Activated effector memory CD4-positive, alpha-beta T cell treated with Interleukin-2 at 50 U/mL for 16 hours (primary cell): ENCODE data around the gene BBS2.

Experiments
- DNase-seq: peaks from one replicate; pipeline ENCODE4 v3.0.0-alpha.2; 2020

Gene BBS2

DNA sequence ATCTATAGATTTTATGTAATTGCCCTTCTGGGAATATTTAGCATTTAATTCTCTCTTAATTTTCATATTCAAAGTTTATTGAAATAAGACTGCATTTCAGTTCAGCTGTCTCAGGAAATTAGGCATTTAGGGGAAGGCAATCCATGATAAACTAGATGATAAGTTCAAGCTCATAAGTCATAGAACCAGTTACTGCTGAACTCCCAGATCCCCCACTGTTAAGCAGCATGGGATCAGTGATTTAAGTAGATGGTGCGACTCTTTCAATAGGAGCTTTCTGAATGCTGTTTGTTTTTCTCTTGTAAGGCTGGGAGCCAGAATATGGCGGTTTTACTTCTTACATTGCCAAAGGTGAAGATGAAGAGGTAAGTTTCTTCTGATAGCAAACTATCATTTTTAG, 44.6 kb downstream of the BBS2 start:
- no peak for DNase-seq

DNA sequence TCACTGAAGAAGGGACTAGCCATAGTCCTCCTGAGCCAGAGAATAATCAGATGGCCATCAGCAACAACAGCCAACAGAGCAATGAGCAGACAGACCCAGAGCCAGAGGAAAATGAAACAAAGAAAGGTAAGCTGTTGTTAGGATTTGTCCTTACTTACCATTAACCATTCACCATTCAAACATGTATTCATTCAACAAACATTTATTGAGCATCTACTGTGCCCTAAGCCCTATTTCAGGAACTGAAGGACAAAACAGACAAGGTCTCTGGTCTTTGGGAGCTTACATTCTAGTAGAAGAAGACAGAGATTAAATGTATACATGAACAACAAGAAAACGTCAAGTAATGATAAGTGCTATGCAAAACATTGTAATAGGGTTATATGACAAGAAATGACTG, 49.2 kb downstream of the BBS2 start:
- no peak for DNase-seq

DNA sequence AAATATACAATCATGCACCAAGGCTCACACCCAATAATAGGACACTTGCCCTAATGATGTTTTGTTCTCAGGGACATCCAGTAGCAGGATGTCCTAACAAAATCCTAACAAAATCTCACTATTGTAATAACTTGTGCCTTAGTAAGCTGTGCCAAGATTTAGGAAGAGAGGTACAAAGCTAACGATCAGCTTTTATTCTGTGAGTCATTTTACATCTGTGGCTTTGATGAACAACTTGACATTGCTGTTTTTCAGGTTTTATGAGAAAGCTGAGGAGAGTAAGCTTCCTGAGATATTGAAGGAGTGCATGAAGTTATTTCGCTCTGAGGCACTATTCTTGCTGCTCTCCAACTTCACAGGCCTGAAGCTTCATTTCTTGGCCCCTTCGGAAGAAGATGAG, 49.6 kb downstream of the BBS2 start:
- no peak for DNase-seq

DNA sequence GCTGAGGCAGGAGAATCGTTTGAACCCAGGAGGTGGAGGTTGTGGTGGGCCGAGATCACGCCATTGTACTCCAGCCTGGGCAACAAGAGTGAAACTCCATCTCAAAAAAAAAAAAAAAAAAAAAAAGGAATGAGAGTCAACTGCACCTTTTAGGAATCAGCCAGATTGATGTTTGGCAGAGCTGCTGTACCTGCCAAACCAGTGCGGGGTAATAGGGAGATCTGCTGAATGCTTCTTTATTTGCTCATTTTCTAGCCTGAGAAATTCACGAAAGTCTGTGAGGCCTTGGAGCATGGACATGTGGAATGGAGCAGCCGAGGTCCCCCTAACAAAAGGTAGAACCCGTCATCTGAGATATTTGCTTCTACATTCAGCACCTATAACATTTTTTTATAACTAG, 50.1 kb downstream of the BBS2 start:
- no peak for DNase-seq

DNA sequence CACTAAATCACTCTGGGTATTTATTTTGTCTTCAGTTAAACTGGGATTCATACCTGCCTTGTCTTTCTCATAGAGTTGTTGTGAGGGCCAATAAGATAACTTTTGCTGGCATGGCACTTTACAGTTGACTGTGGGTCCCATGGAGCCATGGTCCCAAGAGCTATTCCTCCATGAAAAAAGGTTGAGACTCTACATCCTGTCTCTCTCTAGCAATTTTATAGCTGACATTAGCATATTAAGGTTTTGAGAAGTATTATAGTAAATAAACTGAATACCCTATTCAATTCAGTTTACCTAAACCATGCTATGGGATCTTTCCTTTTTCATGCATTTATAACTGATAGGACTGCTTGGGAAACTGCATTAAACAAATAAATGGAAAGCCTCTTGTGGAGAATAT, 51.0 kb downstream of the BBS2 start:
- DNase-seq, result no peak

DNA sequence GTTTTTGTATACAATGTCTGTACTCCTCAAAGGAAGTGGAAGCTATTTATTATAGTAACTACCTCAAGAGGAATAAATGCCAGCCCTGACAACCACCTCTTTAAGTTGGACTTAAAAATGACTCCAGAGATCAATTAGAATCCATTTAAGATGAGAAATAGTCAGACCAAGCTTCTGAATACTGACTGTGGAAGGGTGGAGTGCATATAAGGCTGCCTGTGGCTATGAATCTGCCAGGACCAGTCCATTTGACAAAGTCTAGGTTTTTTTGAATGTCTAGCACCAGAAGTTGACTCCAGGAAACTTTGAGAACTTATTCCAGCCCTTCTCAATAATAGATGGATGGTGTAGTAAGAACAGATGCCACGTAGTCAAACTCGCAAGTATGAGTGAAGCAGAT, 53.5 kb downstream of the BBS2 start:
- DNase-seq, result no peak

DNA sequence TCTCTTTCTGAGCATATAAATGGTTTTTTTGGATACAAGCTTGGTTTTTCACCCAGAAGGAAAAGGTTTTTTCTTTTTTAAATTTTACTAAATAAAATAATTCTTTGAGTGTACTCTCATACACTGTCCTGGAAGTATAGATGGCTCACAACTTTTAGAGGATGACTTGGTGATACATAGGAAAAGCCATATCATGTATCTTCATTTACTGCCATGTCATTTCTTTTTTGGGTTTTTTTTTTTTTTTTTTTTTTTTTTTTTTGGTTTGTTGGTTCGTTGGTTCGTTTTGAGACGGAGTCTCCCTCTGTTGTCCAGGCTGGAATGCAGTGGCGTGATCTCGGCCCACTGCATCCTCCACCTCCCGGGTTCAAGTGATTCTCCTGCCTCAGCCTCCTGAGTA, 56.7 kb downstream of the BBS2 start:
- DNase-seq, result no peak

DNA sequence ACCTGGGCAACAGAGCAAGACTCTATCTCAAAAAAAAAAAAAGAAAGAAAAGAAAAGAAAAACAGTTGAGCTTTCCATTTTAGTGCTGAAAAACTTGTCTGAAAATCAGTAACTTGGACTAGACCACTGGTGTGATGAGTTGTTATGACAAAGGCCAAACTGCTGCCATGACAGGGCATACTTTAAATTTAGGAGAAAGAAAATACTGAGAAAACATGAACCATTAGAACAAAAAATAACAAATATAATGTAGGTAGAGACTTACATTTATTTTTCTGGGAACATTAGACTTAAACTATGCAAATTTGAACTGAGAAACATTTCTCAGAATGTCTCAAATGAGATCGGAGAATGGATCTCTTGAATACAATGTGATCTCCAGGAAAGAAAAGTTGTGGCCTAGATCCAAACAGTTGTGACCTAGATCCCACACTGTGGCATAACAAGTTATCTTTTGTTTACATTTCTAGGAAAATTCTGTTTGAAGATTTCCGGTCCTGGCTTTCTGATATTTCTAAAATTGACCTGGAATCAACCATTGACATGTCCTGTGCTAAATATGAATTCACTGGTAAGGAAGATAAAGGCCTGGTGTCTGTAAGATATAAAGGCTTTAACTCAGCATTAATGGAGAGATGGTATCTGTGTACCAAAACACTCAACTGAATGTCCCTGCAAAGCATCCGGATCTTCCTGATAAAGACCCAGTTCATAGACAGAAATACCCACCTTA, 57.6 kb downstream of the BBS2 start:
- no peak for DNase-seq

DNA sequence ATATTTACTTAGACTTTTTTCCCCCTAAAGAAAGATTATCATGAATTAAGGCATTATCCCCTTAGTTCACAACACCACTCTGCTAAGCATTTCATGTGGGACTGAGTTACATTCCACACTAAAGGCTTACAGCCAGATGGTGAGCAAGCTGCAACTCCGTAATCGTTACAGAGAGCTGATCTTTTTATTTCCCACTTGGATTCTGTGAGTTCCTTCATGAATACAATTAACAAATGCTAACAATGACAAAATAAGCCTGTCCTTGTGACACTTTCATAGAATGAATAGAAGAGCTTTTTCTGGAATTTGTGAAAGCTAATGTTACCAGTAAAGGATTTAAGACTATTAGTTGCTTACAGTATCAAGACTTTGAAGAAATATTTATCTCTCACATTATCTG, 59.7 kb downstream of the BBS2 start:
- DNase-seq, result no peak

DNA sequence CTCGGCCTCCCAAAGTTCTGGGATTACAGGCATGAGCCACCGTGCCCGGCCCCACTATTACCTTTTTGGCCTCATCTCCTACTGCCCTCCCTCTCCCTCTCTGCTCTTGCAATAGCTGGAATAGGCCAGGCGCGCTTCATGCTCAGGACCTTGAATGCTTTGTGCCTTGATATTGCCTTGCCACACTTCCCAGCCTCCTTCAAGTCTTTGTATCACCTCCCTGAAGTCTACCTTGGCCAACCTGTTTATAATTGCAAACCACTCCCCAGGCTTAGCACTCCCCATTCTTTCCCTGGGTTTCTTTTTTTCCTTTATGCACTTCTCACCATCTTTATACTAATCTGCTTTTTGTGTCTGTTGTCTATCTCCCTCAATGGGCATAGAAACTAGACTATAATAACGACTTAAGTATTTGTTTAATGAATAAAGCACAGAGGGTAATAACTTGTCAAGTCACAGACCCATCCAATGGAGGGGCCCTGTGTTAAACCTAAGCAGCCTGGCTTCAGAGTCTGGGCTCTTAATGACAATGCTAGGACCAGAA, 61.8 kb downstream of the BBS2 start:
- no peak for DNase-seq

DNA sequence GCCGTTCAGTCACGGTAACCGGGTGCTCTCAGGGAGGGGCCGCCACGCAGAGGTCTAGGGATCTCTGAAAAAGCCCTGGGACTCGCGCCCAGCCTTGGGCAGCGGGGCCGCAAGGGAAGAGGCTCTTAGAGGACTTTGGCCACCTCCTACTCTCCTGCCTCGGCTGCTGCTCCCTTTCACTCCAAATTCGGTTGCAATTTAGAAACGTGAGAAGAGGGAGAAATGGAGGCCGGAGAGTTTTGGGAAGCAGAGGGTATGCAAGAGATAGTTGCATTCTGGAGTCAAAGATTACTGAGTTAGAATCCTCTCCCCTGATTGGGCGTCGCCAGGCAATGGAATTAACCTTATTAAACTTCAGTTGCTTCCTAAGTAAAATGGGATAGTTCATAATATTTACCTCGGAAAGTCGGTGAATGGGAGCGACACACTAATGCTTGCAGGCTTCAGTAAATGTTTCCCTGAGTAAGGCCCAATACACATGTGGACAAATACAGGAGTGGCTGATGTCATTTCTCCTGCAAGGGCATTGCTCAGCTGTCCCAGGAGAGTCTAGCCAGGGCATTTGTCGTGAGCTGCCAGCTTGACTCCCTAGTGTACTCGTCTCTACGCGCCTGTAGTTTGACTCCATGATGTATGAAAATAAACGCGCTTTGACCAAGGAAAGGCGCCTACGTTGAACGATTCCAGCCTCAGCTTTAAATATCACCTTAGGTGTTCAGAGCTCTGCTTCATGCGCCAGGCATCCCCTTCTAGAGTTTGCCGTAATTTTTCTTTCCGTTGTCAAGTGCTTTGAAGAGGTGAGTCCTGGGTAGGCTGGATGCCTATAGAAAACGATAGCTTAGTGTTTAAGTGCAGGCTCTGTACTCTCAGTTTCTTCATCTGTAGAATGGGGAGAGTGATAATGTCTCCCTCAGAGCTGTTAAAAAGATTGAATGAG, 67.8 kb downstream of the BBS2 start:
- DNase-seq, result no peak

DNA sequence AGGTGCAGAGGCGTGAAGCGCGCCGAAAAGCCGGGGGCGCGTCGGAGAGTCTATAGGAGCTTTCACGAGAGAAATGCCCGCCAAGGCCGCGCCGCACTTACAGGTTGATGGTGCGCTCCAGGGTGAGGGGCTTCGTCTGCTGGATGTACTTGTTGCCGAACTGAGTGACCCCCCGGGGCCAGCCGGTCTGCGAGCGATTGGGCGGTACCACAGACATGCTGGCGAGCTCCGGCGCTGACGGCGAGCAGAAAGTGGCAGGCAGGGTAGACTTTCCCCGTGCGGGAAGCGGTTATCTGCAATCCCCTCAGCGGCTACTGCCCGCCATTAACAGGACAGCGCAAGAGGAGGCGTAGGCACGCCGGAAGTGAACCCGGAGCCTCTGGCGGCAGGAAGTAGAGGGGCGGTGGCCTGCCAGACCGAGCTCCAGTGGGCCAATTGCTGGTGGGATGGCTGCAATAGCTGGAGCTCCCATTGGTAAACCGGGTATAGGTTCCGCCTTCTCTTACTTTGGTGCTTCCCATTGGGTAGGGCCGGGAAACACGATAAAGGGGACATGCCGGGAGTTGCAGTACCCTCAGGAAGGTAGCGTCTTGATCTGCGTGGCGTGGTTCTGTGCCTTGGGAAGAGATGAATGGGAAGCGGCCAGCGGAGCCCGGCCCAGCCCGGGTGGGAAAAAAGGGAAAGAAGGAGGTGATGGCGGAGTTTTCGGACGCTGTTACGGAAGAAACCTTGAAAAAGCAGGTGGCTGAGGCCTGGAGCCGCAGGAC, 68.7 kb downstream of the BBS2 start, which contains the start of the genes NUDT21 and OGFOD1:
Gene NUDT21, minus strand, starts transcription at position 347 of the 767 bp plus-strand sequence. Its CDS starts 130 bp downstream, at position 217.
Gene OGFOD1, plus strand, starts transcription at position 569 of the 767 bp plus-strand sequence. Its CDS starts 59 bp downstream, at position 628.
- DNase-seq, result peak; percentile 87

DNA sequence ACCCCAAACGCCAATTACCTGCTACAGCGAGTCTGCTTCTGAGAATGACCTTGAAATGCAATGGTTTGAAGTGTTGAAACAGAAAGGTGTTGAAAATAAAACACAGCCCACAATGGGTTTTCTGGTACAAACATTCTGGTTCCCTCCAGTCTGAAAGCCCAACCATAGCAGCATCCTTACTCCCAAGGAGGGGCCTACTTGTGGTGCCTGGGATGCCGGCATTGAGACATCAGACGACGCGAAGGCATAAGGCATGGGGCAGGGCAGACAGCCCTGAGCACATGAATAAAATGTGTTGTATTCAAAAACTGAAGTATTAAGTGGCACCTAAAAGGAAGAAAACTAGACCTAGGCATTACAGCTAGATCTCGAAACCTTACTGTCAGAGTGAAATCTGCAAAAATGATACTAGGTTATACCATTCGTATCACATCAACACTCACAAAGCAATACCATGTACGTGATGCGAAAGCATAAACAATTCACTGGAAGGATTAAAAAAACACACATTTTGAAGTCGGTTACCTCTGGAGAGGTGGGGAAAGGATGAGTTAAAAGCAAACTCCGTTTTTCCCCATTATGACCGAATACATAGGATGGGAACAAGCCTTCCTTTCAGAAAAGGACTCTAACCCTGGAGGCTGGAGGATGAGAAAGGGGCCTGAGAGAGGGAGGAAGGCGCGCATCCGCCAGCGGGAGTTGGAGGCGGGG, 69.4 kb downstream of the BBS2 start:
- DNase-seq, result no peak

DNA sequence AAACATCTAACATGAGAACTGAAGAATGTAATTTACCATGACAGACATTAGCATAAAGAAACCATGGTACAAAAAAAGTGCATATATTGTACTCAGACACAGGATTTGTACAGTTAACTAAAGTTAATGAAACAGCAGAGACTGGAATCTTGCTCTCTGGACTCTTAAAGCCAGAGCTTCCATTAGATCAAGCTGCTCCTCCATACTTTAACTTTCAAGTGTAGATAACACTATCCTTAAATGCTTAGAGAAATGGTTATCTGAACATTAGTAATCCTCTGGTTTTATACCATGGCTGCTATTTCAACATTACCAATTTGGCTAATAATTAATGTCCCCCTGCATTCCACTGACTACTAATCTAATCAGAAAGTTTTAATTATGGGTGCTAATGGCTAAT, 71.8 kb downstream of the BBS2 start:
- DNase-seq, result no peak

DNA sequence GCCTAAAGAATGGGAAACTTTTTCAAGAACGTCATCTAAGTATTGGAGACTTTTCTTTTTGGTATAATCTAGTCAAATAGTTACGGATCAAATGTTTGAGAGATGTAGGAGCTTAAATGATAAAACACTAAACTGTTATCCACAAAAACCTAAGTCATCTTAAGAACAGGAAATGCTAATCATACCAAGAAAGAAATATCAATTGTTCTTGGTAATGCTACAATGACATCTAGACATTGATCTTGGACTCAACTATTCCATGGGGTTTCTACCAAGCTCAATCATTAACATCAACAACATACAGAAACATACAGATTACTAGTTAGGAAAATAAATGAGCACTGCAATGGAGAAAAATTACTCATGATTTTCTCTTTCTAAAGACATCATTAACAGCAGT, 72.5 kb downstream of the BBS2 start:
- DNase-seq, result no peak

DNA sequence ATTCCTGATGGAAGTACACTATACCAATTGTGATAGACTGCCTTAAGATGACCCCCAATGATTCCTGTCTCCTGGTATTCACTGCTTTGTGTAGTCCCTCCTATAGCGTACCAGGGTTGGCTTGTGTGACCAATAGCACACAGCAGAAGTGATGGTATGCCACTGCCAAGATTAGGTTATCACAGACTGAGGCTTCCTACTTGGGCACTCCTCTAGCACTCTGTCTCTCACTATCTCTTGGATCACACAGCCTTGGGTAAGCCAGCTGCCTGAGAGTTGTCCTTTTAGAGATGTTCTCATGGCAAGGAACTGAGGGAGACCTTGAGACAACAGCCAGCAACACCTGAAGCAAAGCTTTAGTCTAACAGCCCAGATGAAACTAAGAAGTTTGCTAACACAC, 81.8 kb downstream of the BBS2 start:
- no peak for DNase-seq

DNA sequence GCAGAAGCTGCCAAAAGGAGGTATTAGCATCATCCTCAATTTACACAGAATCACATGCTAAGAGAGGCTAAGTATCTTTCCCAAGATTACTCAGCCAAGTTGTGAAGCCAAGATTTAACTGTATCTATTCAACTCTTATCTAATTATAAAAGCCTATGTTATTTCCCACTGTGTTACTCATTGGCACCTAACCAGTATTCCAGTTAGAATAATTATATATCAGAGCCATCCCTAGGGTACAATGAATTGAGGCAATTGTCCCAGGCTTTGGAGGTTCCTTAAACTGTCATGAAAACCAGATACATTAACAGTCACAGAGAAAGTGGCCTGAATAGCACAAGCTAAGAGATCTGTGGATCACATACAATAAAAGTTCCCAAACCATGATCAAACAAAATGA, 83.6 kb downstream of the BBS2 start:
- no peak for DNase-seq
